Measurements from ENCODE around the gene RNF152. TPM values are rescaled to one million over a fixed set of nuclear protein-coding genes. Genes with fewer than 3 reads are reported as not detected.

Gene RNF152
- polyA plus RNA-seq, 3 donors = 6.2 to 11.0 (median 9.4) TPM

DNA sequence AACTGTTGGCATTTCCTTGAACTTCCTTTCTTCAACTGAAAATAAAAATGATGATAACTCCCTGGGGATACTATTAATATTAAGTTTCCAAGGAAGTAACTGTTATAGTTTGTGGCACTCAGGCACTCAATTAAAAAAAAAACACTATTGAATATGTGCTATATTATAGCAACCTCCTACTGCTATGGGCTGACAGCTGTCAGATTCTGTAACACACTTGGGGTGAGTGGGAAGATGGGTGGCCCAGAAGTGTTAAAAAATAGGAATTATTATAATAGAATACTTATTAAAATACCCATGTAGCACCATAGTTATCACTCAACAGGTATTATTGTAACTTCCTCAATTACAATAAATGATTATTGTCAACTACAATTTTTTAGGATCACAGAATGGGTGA lies 130.9 kb downstream of the RNF152 start:
- DNase-seq = no peak

All from renal pelvis (tissue), 4 donors.